ENCODE measurements around the gene ALG13. TPM values are rescaled to one million over a fixed set of nuclear protein-coding genes. Genes with fewer than 3 reads are reported as not detected.

ALG13 gene
- total RNA-seq, 1 donor from 2014 or later: 49.1 TPM

GRCh38 chrX:111649638-111650037, 31.3 kb upstream of the ALG13 start:
- H3K4me3 ChIP-seq (ENCODE audit: low read depth, low read length): no peak overlapping the region
- TF ChIP-seq CTCF (conservative IDR thresholded peaks at IDR 0.05; ENCODE audit: low read depth, low read length): no peak
- no peak for DNase-seq (ENCODE audit: low read depth)

- no peak for DNase-seq (ENCODE audit: low read depth)
- no peak overlapping the region for H3K4me3 ChIP-seq (ENCODE audit: low read depth, low read length)
- TF ChIP-seq CTCF (conservative IDR thresholded peaks at IDR 0.05; ENCODE audit: low read depth, low read length): no peak
Observed at GRCh38 chrX:111650845-111651244, 30.1 kb upstream of the ALG13 start.

- peak; percentile 26 for TF ChIP-seq CTCF (conservative IDR thresholded peaks at IDR 0.05; ENCODE audit: low read depth, low read length)
- H3K4me3 ChIP-seq (ENCODE audit: low read depth, low read length): no peak overlapping the region
- no peak for DNase-seq (ENCODE audit: low read depth)
Observed at GRCh38 chrX:111652719-111653118, 28.3 kb upstream of the ALG13 start.

- DNase-seq (ENCODE audit: low read depth): no peak
- no peak for TF ChIP-seq CTCF (conservative IDR thresholded peaks at IDR 0.05; ENCODE audit: low read depth, low read length)
- no peak overlapping the region for H3K4me3 ChIP-seq (ENCODE audit: low read depth, low read length)
Observed at GRCh38 chrX:111661241-111661640, 19.7 kb upstream of the ALG13 start.

- DNase-seq (ENCODE audit: low read depth): no peak
- TF ChIP-seq CTCF (conservative IDR thresholded peaks at IDR 0.05; ENCODE audit: low read depth, low read length): no peak
- H3K4me3 ChIP-seq (ENCODE audit: low read depth, low read length): no peak overlapping the region
Observed at GRCh38 chrX:111662292-111662691, 18.7 kb upstream of the ALG13 start.

- no peak for DNase-seq (ENCODE audit: low read depth)
- H3K4me3 ChIP-seq (ENCODE audit: low read depth, low read length): no peak overlapping the region
- TF ChIP-seq CTCF (conservative IDR thresholded peaks at IDR 0.05; ENCODE audit: low read depth, low read length): no peak
Observed at GRCh38 chrX:111671668-111672067, 9.3 kb upstream of the ALG13 start.

- no peak for DNase-seq (ENCODE audit: low read depth)
- TF ChIP-seq CTCF (conservative IDR thresholded peaks at IDR 0.05; ENCODE audit: low read depth, low read length): no peak
- no peak overlapping the region for H3K4me3 ChIP-seq (ENCODE audit: low read depth, low read length)
Observed at GRCh38 chrX:111687305-111687704, 6.3 kb downstream of the ALG13 start.

Measured in epithelial cell of proximal tubule (primary cell).